Stimulated activated CD4-positive, alpha-beta T cell treated with anti-CD3 and anti-CD28 coated beads, TNF-alpha, amount 100 ng/mL, for 1 hour (primary cell): ENCODE results near the gene BMP5.

Experiments
- DNase-seq, 3 donors: peaks; one replicate each; pipeline ENCODE4 v3.0.0-alpha.2; 2020; ENCODE audit warnings: low read depth in 3 of 3, low spot score in 1 of 3

Gene BMP5

GRCh38 chr6:55726144-55726543, 149.2 kb downstream of the BMP5 start:
- no peak for DNase-seq

- DNase-seq: no peak
These were observed 160.6 kb downstream of the BMP5 start for GRCh38 chr6:55714831-55715230.

- no peak for DNase-seq
These were observed 162.0 kb downstream of the BMP5 start for GRCh38 chr6:55713436-55713835.

- no peak for DNase-seq
These were observed 166.7 kb downstream of the BMP5 start for GRCh38 chr6:55708711-55709110.

GRCh38 chr6:55705451-55706440, 169.6 kb downstream of the BMP5 start:
- DNase-seq: no peak

GRCh38 chr6:55704421-55704820, 171.0 kb downstream of the BMP5 start:
- DNase-seq: no peak
